Tibial artery (tissue), 4 donors: ENCODE data around the gene C15orf40.
"Not testable (repeated sequence)": the region's sequence is repeated elsewhere in the genome, so short reads cannot be mapped to it uniquely, and the experiment has no call there.

ENCODE experiments used
- DNase-seq, 2 donors: peaks; one replicate each; pipeline ENCODE4 v3.0.0-alpha.2; 2019
- H3K27ac ChIP-seq, 2 donors: fragments of 200-600 bp; sonication (generic) in 1 of 2; 1 replicate in 1 of 2; 2 replicates in 1 of 2; pipeline ENCODE4 v1.5.1; 2018 to 2019; ENCODE audit warnings: mild to moderate bottlenecking in 1 of 2
- H3K27me3 ChIP-seq, 2 donors: fragments of 200-600 bp; sonication (generic) in 1 of 2; one replicate each; pipeline versions ENCODE4 v1.5.1 to v1.6.0; 2016 to 2019
- H3K36me3 ChIP-seq, 3 donors: fragments of 200-600 bp; sonication (generic) in 2 of 3; one replicate each; pipeline ENCODE4 v1.5.1; 2016 to 2019; ENCODE audit warnings: mild to moderate bottlenecking in 2 of 3
- H3K4me1 ChIP-seq, 4 donors: fragments of 200-600 bp; sonication (generic) in 2 of 4; 1 replicate in 3 of 4; 2 replicates in 1 of 4; pipeline ENCODE4 v1.5.1; 2016 to 2019
- H3K4me3 ChIP-seq, 2 donors: fragments of 200-600 bp; sonication (generic) in 1 of 2; 1 replicate in 1 of 2; 2 replicates in 1 of 2; pipeline ENCODE4 v1.5.1; 2018 to 2019; ENCODE audit warnings: mild to moderate bottlenecking in 2 of 2
- H3K9me3 ChIP-seq, 3 donors: fragments of 200-600 bp; sonication (generic) in 1 of 3; one replicate each; pipeline ENCODE4 v1.5.1; 2016 to 2019
- intact Hi-C: fragments of 100-400 bp; cut with DNase I; formaldehyde crosslinking; loops from one replicate; pipeline ENCODE4 v1.15.0; 2023; ENCODE audit warnings: low total_unique reads
- TF ChIP-seq, protein P1 (sequence below), 2 experiments: fragments of 200-600 bp in 1 of 2; fragments of 450-650 bp in 1 of 2; IDR thresholded peaks; one replicate each; pipeline ENCODE4 v1.5.1; 2017 to 2019; ENCODE audit warnings: antibody characterized with exemption in 2 of 2, mild to moderate bottlenecking in 1 of 2, moderate library complexity in 1 of 2

Gene C15orf40

GRCh38 chr15:83044156-83044555 lies 32.7 kb upstream of the C15orf40 start:
- no peak for DNase-seq
- TF ChIP-seq, protein P1, sequence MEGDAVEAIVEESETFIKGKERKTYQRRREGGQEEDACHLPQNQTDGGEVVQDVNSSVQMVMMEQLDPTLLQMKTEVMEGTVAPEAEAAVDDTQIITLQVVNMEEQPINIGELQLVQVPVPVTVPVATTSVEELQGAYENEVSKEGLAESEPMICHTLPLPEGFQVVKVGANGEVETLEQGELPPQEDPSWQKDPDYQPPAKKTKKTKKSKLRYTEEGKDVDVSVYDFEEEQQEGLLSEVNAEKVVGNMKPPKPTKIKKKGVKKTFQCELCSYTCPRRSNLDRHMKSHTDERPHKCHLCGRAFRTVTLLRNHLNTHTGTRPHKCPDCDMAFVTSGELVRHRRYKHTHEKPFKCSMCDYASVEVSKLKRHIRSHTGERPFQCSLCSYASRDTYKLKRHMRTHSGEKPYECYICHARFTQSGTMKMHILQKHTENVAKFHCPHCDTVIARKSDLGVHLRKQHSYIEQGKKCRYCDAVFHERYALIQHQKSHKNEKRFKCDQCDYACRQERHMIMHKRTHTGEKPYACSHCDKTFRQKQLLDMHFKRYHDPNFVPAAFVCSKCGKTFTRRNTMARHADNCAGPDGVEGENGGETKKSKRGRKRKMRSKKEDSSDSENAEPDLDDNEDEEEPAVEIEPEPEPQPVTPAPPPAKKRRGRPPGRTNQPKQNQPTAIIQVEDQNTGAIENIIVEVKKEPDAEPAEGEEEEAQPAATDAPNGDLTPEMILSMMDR (IDR thresholded peaks at IDR 0.05): no peak
- H3K36me3 ChIP-seq: peaks cover 22 to 61% (median 28%) of the 10 kb centered on the region in 3 donors

DNA sequence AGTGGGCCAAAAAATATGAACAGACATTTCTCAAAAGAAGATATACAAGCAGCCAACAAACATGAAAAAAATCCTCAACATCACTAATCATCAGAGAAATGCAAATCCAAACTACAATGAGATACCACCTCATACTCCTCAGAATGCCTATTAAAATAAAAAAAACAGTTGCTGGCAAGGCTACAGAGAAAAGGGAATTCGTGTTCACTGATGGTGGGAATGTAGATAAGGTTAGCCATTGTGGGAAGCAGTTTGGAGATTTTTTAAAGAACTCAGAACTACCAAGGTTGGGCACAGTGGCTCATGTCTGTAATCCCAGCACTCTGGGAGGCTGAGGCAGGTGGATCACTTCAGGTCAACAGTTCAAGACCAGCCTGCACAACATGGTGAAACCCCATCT lies 27.8 kb upstream of the C15orf40 start:
- intact Hi-C loops: no loop called here
- H3K9me3 ChIP-seq: peaks cover 0 to 5% (median 0%) of the 10 kb centered on the region in 3 donors
- H3K4me3 ChIP-seq: no peak overlapping the region
- H3K27ac ChIP-seq: no peak overlapping the region
- H3K4me1 ChIP-seq: no peaks in the 10 kb centered on the region
- TF ChIP-seq, protein P1 (IDR thresholded peaks at IDR 0.05): no peak
- peaks cover 18 to 41% (median 28%) of the 10 kb centered on the region in 3 donors for H3K36me3 ChIP-seq
- no peak for DNase-seq
- no peaks in the 10 kb centered on the region for H3K27me3 ChIP-seq

More at GRCh38 chr15:83044156-83044555, 32.7 kb upstream of the C15orf40 start:
- intact Hi-C loops: no loop called here
- Histone ChIP-seq H3K4me3 (no peak overlapping the region), H3K9me3 (no peaks in the 10 kb centered on the region), H3K4me1 (peaks cover 0 to 17% (median 3%) of the 10 kb centered on the region in 4 donors), H3K27me3 (no peaks in the 10 kb centered on the region), H3K27ac (no peak overlapping the region)

GRCh38 chr15:83036253-83036652 lies 24.8 kb upstream of the C15orf40 start:
- Histone ChIP-seq H3K9me3 (peaks cover 0 to 5% (median 0%) of the 10 kb centered on the region in 3 donors), H3K27ac (no peak overlapping the region), H3K27me3 (no peaks in the 10 kb centered on the region), H3K4me3 (no peak overlapping the region), H3K36me3 (peaks cover 11 to 45% (median 25%) of the 10 kb centered on the region in 3 donors), H3K4me1 (no peaks in the 10 kb centered on the region)
- intact Hi-C loops: no loop called here
- TF ChIP-seq, protein P1 (IDR thresholded peaks at IDR 0.05): no peak
- DNase-seq: no peak

DNA sequence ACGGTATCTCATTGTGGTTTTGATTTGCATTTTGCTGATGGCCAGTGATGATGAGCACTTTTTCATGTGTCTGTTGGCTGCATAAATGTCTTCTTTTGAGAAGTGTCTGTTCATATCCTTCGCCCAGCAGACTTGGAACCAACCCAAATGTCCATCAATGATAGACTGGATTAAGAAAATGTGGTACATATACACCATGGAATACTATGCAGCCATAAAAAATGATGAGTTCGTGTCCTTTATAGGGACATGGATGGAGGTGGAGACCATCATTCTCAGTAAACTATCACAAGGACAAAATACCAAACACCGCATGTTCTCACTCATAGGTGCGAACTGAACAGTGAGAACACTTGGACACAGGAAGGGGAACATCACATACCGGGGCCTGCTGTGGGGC lies 19.8 kb upstream of the C15orf40 start:
- H3K27ac ChIP-seq, H3K4me1 ChIP-seq, H3K9me3 ChIP-seq, DNase-seq, intact Hi-C loops, H3K27me3 ChIP-seq, H3K4me3 ChIP-seq: not testable (repeated sequence)
- peaks cover 12 to 48% (median 32%) of the 10 kb centered on the region in 3 donors for H3K36me3 ChIP-seq

- Histone ChIP-seq H3K4me3 (no peak overlapping the region), H3K36me3 (peaks cover 12 to 48% (median 37%) of the 10 kb centered on the region in 3 donors), H3K27ac (no peak overlapping the region), H3K27me3 (no peaks in the 10 kb centered on the region), H3K9me3 (no peaks in the 10 kb centered on the region), H3K4me1 (no peaks in the 10 kb centered on the region)
- intact Hi-C loops: no loop called here
- no peak for DNase-seq
- TF ChIP-seq, protein P1 (IDR thresholded peaks at IDR 0.05): no peak
Measured at GRCh38 chr15:83030021-83030420, 18.6 kb upstream of the C15orf40 start.

DNA sequence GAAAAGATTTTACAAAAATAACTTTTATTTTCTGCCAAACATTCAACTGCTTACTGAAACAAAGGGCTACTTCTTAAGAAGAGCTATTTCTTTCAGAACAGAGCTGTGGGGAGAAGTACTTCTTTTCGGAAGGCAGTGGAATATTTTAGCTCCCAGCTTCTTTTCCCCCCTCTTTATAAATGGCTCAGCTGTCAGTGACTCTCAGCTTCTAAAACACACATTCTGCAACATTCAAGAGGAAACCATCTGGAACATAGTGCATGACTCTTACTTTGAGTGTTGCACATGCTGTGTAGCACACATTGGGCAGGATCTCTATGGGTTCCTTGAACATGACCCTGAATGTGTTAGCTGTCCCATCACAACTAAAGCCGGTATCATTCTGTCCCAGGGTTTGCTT lies 7.0 kb upstream of the C15orf40 start:
- no peak overlapping the region for H3K27ac ChIP-seq
- H3K4me1 ChIP-seq: no peaks in the 10 kb centered on the region
- H3K4me3 ChIP-seq: no peak overlapping the region
- H3K36me3 ChIP-seq: peaks cover 29 to 40% (median 33%) of the 10 kb centered on the region in 3 donors
- no peaks in the 10 kb centered on the region for H3K9me3 ChIP-seq
- intact Hi-C loops: loop anchor here (10.0 kb wide), 1 partner anchor 86 kb away; the partner anchor contains the start of gene TM6SF1
- TF ChIP-seq, protein P1 (IDR thresholded peaks at IDR 0.05): no peak
- no peak for DNase-seq
- H3K27me3 ChIP-seq: no peaks in the 10 kb centered on the region
